PC-3 (cell line): Measurements from ENCODE around the gene SFRP2. TPM values are rescaled to one million over a fixed set of nuclear protein-coding genes. Genes with fewer than 3 reads are reported as not detected.

Experiments
- ATAC-seq: fragments of 200-7000 bp; cut with Tn5 transposase; 2 replicates; pipeline ENCODE4 v1.9.1; 2020; ENCODE audit warnings: mild to moderate bottlenecking, moderate library complexity
- BruUV-seq: library from RNA; stranded (reverse); fragments of 400-500 nt; replicated peaks from 2 replicates; lab custom pipeline; 2021; lab: Mats Ljungman, UMichigan
- CTCF ChIA-PET: fragments of 300-600 bp; sonication (Branson Sonifier 250); formaldehyde crosslinking; loops from one replicate; lab custom pipeline; 2022; ENCODE audit warnings: antibody characterized with exemption; lab: Charles Lee
- POLR2A ChIA-PET: fragments of 300-600 bp; sonication (Branson Sonifier 250); formaldehyde crosslinking; loops from one replicate; lab custom pipeline; 2022; ENCODE audit warnings: antibody characterized with exemption; ENCODE audit not compliant: unreplicated experiment; lab: Charles Lee
- DNase-seq: peaks from one replicate; pipeline ENCODE4 v3.0.0-alpha.2; 2015
- H2AFZ ChIP-seq: fragments of 300-600 bp; sonication (generic); 2 replicates; pipeline ENCODE4 v1.6.0; 2016; ENCODE audit warnings: antibody characterized with exemption, low read length
- H3F3A ChIP-seq: fragments of 300-600 bp; sonication (generic); one replicate; pipeline ENCODE4 v1.6.0; 2017; ENCODE audit warnings: antibody characterized with exemption, low read length, control low read depth, mild to moderate bottlenecking; ENCODE audit not compliant: unreplicated experiment
- H3K27ac ChIP-seq: fragments of 300-600 bp; sonication (generic); 2 replicates; pipeline ENCODE4 v1.5.1; 2016; ENCODE audit warnings: mild to moderate bottlenecking, low read length
- H3K27me3 ChIP-seq: fragments of 300-600 bp; sonication (generic); 2 replicates; pipeline ENCODE4 v1.6.1; 2016; ENCODE audit warnings: low read length, mixed read lengths
- H3K36me3 ChIP-seq: fragments of 300-600 bp; sonication (generic); 2 replicates; pipeline ENCODE4 v1.6.1; 2016; ENCODE audit warnings: low read depth, mixed run types, low read length, mixed read lengths
- H3K4me1 ChIP-seq: fragments of 300-600 bp; sonication (generic); 2 replicates; pipeline ENCODE4 v1.5.1; 2016; ENCODE audit warnings: low read length; ENCODE audit not compliant: insufficient read depth
- H3K4me2 ChIP-seq: fragments of 300-600 bp; sonication (generic); 2 replicates; pipeline ENCODE4 v1.6.0; 2016; ENCODE audit warnings: low read length
- H3K4me3 ChIP-seq: fragments of 300-600 bp; sonication (generic); 2 replicates; pipeline ENCODE4 v1.5.1; 2016; ENCODE audit warnings: mild to moderate bottlenecking, low read length, mixed read lengths
- H3K79me2 ChIP-seq: fragments of 300-600 bp; sonication (generic); 2 replicates; pipeline ENCODE4 v1.6.1; 2017; ENCODE audit warnings: low read length, mixed read lengths
- H3K9ac ChIP-seq: fragments of 300-600 bp; sonication (generic); 2 replicates; pipeline ENCODE4 v1.6.0; 2016; ENCODE audit warnings: mild to moderate bottlenecking, low read length
- H3K9me2 ChIP-seq: fragments of 300-600 bp; sonication (generic); replicated peaks from 2 replicates; pipeline ENCODE4 v1.6.1; 2016; ENCODE audit warnings: mixed run types, low read length, mixed read lengths
- H3K9me3 ChIP-seq: fragments of 300-600 bp; sonication (generic); 2 replicates; pipeline ENCODE4 v1.6.1; 2016; ENCODE audit warnings: low read length, mixed read lengths
- H4K20me1 ChIP-seq: fragments of 300-600 bp; sonication (generic); 2 replicates; pipeline ENCODE4 v1.6.1; 2016; ENCODE audit warnings: low read length, mixed read lengths
- CTCF ChIP-seq: fragments of 300-600 bp; sonication (generic); conservative IDR thresholded peaks from 2 replicates; pipeline ENCODE4 v1.5.1; 2017; ENCODE audit warnings: antibody characterized with exemption, low read depth, mild to moderate bottlenecking, low read length
- EZH2 ChIP-seq: fragments of 300-600 bp; sonication (generic); IDR thresholded peaks from one replicate; pipeline ENCODE4 v1.6.1; 2017; ENCODE audit warnings: antibody characterized with exemption, mild to moderate bottlenecking, low read length; ENCODE audit not compliant: unreplicated experiment
- EZH2phosphoT487 ChIP-seq: fragments of 300-600 bp; sonication (generic); IDR thresholded peaks from 2 replicates; pipeline ENCODE4 v1.6.1; 2018; ENCODE audit warnings: mild to moderate bottlenecking, antibody characterized with exemption, low read length, borderline replicate concordance
- intact Hi-C: fragments of 100-400 bp; cut with micrococcal nuclease; formaldehyde crosslinking; loops from 2 replicates; pipeline ENCODE4 v1.9.0; 2023
- total RNA-seq: library from RNA; depleted of rRNA; stranded (reverse); fragments of >200 nt; gene quantifications from 2 replicates; pipeline ENCODE4 v1.2.3, GENCODE V29; 2014; rRNA removed

The SFRP2 gene
- total RNA-seq, 1 experiment from 2014 or later: not detected

- Histone ChIP-seq H3K4me2 (no peak overlapping the region), H4K20me1 (no peaks in the 10 kb centered on the region), H3K9ac (no peak overlapping the region), H3K4me3 (no peak overlapping the region), H3K27me3 (no peaks in the 10 kb centered on the region), H3K9me3 (no peaks in the 10 kb centered on the region), H3K4me1 (no peaks in the 10 kb centered on the region), H3K79me2 (no peaks in the 10 kb centered on the region), H2AFZ (no peak overlapping the region), H3K27ac (no peak overlapping the region), H3K36me3 (no peaks in the 10 kb centered on the region), H3K9me2 (no peaks in the 10 kb centered on the region), H3F3A (no peaks in the 10 kb centered on the region)
- POLR2A ChIA-PET: no interaction called here
- DNase-seq (no peak), ATAC-seq (no peak)
- BruUV-seq: no TSS peak
- intact Hi-C loops: loop anchor here (5.0 kb wide), 1 partner anchor 79 kb away; no protein-coding TSS in a partner anchor
- TF ChIP-seq CTCF (no peak), EZH2phosphoT487 (no peak), EZH2 (no peak)
- CTCF ChIA-PET: no interaction called here
Measured at GRCh38 chr4:153731239-153731638, 57.6 kb downstream of the SFRP2 start.

Other genes starting within 250 kb of the SFRP2 start
- gene TLR2, start 104.8 kb downstream of the SFRP2 start, total RNA-seq: 7.1 and 8.7 TPM in 2 replicates
- not detected in 2 replicates for gene RNF175, start 29.1 kb downstream of the SFRP2 start, total RNA-seq